Skin epidermis (tissue), 12 donors: ENCODE measurements around the gene KCNN3.

ENCODE experiments used
- H3K27ac ChIP-seq, 21 experiments: fragments of 200-600 bp; sonication (generic) in 11 of 21; one replicate each; pipeline ENCODE4 v1.5.0; 2020; ENCODE audit warnings: mild to moderate bottlenecking in 3 of 21, inconsistent platforms in 2 of 21, moderate library complexity in 2 of 21
- H3K4me3 ChIP-seq, 7 experiments: fragments of 200-600 bp; sonication (generic) in 2 of 7; one replicate each; pipeline ENCODE4 v1.5.0; 2020; ENCODE audit warnings: inconsistent platforms in 2 of 7, mild to moderate bottlenecking in 2 of 7, moderate library complexity in 1 of 7

The KCNN3 gene

GRCh38 chr1:154863315-154864174 is 6.5 kb downstream of the KCNN3 start:
- no peak overlapping the region for H3K27ac ChIP-seq

GRCh38 chr1:154862907-154863306 is 7.2 kb downstream of the KCNN3 start:
- H3K4me3 ChIP-seq: no peak overlapping the region
- no peak overlapping the region for H3K27ac ChIP-seq

More at GRCh38 chr1:154863315-154864174, 6.5 kb downstream of the KCNN3 start:
- no peak overlapping the region for H3K4me3 ChIP-seq

- peak overlapping the region in 1 of 21 experiments; percentile 27 for H3K27ac ChIP-seq
- no peak overlapping the region for H3K4me3 ChIP-seq
Measured at GRCh38 chr1:154861607-154862094, 8.4 kb downstream of the KCNN3 start.

- peak overlapping the region in 3 of 21 experiments; percentile 35 to 50 (median 50) for H3K27ac ChIP-seq
- no peak overlapping the region for H3K4me3 ChIP-seq
Measured at GRCh38 chr1:154860156-154860870, 9.8 kb downstream of the KCNN3 start.

- Histone ChIP-seq H3K27ac (peak overlapping the region in 3 of 21 experiments; percentile 35 to 50 (median 50)), H3K4me3 (no peak overlapping the region)
Measured at GRCh38 chr1:154859786-154860155, 10.3 kb downstream of the KCNN3 start.

GRCh38 chr1:154859151-154859785 is 10.8 kb downstream of the KCNN3 start:
- no peak overlapping the region for H3K27ac ChIP-seq
- no peak overlapping the region for H3K4me3 ChIP-seq

- Histone ChIP-seq H3K27ac (no peak overlapping the region), H3K4me3 (no peak overlapping the region)
Measured at GRCh38 chr1:154857441-154858215, 12.5 kb downstream of the KCNN3 start.

GRCh38 chr1:154857022-154857421 is 13.1 kb downstream of the KCNN3 start:
- Histone ChIP-seq H3K4me3 (no peak overlapping the region), H3K27ac (no peak overlapping the region)

GRCh38 chr1:154856544-154856943 is 13.5 kb downstream of the KCNN3 start:
- no peak overlapping the region for H3K4me3 ChIP-seq
- no peak overlapping the region for H3K27ac ChIP-seq

GRCh38 chr1:154856049-154856448 is 14.0 kb downstream of the KCNN3 start:
- no peak overlapping the region for H3K27ac ChIP-seq
- no peak overlapping the region for H3K4me3 ChIP-seq

- H3K27ac ChIP-seq: no peak overlapping the region
- H3K4me3 ChIP-seq: no peak overlapping the region
Measured at GRCh38 chr1:154855186-154855851, 14.8 kb downstream of the KCNN3 start.

GRCh38 chr1:154852845-154853244 is 17.2 kb downstream of the KCNN3 start:
- no peak overlapping the region for H3K27ac ChIP-seq
- H3K4me3 ChIP-seq: no peak overlapping the region

GRCh38 chr1:154851392-154852177 is 18.5 kb downstream of the KCNN3 start:
- no peak overlapping the region for H3K4me3 ChIP-seq
- H3K27ac ChIP-seq: no peak overlapping the region

GRCh38 chr1:154849645-154850131 is 20.4 kb downstream of the KCNN3 start:
- Histone ChIP-seq H3K27ac (no peak overlapping the region), H3K4me3 (no peak overlapping the region)

- no peak overlapping the region for H3K27ac ChIP-seq
- no peak overlapping the region for H3K4me3 ChIP-seq
Measured at GRCh38 chr1:154848983-154849382, 21.1 kb downstream of the KCNN3 start.

GRCh38 chr1:154847891-154848290 is 22.2 kb downstream of the KCNN3 start:
- no peak overlapping the region for H3K27ac ChIP-seq
- no peak overlapping the region for H3K4me3 ChIP-seq

- H3K4me3 ChIP-seq: no peak overlapping the region
- H3K27ac ChIP-seq: no peak overlapping the region
Measured at GRCh38 chr1:154846565-154847442, 23.3 kb downstream of the KCNN3 start.
